T follicular helper cell (primary cell): ENCODE data around the gene CD163.
"Not testable (repeated sequence)": the region's sequence is repeated elsewhere in the genome, so short reads cannot be mapped to it uniquely, and the experiment has no call there.

Experiments
- DNase-seq: peaks from one replicate; pipeline ENCODE4 v3.0.0-alpha.2; 2020; ENCODE audit warnings: low read depth
- total RNA-seq, 2 experiments: gene quantifications; one replicate each; lab custom pipeline; 2026; lab: John Stamatoyannopoulos, UW

The CD163 gene
- 0 reads per million in 2 experiments for total RNA-seq

DNA sequence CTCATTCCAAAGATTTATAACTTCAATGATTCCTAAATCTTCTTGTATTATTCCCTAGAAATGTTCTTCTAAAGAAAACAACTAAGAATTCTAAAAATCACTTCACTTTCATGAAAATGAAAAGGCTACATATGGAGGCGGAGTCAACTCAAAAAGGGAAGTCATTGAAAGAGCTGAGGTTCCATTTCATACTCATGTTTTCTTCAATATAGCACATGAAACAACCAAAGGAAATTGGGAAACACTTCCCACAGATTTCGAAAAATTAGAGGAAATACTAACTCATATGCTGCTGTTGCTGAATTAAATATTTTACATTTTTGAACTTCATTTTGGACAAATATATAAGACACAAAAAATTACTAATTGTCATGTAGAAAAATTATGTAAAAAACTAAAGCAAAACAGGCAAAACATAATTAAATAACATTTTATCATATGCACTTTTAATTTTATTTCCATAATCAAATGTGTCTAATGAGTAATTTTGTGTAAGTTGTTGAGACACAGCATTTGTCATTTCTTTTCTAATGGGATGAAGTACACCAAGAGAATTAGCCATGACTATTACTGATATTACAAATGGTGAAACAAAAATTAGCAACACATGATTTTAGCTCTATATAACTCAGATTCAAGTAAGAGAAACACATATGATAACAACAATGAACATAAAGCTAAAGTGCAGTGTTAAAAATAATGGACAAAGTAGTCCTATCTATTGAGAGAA lies at the start of gene CD163:
Gene CD163, minus strand, starts transcription at position 92 of the 730 bp plus-strand sequence. Its CDS starts 87 bp downstream, at position 5.
- no peak for DNase-seq

DNA sequence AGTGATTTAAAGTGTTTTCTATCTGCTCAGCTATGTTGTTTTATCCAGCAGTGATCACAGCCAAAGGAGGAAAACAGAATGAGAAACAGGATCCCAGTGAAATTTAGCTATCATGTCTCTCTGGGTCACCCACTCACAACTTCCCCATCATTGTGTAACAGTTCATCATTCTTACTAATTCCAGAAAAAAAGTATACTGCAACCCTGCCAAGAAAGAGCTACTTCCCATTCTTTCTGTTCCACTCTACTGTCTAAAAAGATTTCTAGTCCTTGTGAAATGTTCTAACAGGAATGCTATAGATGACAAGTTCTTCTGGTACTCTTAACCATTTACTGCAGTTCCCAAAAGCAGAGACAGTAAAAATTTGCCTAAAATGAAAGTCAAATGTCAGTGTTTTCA lies 39.2 kb upstream of the CD163 start:
- no peak for DNase-seq

DNA sequence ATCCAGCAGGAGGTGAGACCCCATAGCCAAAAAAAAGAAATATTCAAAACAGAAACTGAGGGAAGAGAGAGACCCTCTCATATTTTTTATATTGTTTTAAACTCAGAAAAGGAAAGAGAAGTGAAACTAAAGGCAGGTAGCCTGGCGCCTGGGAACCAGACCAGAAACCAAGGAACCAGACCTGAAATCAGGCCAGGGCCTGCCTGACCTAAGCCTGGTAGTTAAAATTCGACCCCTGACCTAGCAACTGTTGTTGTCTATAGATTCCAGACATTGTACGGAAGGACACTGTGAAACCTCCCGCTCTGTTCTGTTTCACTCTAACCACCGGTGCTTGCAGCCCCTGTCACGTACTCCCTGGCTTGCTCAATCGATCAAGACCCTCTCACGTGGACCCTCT lies 38.5 kb upstream of the CD163 start:
- DNase-seq: no peak

DNA sequence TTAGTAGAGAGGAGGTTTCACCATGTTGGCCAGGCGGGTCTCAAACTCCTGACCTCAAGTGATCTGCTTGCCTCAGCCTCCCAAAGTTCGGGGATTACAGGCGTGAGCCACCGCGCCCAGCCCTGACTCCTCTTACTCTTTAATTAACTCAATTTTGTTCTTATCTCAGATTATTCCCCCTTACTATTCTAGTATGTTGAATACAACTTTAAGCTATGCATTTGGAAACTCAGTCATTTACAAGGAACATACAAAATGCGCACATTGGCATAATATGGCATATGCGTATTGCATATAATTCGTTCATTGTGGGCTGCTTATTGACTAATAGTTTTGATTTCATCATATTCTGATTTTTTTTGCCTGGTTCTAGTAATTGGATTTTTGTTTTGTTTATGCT lies 10.8 kb upstream of the CD163 start:
- DNase-seq: no peak

DNA sequence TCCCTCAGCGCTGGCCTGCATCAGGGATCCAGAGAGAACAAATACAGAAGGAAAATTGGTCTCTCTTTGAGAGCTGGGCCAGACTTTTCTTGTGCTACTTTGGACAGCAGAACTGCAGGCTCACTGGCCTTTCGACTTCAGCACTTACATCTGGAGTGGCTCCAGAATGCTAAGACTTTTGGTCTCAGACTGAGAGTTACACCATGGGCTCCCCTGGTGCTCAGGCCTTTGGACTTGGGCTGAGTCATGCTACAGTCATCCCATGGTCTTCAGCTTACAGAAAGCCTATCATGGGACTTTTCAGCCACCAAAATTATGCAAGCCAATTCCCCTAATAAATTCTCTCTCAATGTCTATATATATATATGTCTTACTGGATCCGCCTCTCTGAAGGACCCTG lies 9.0 kb upstream of the CD163 start:
- DNase-seq: no peak

DNA sequence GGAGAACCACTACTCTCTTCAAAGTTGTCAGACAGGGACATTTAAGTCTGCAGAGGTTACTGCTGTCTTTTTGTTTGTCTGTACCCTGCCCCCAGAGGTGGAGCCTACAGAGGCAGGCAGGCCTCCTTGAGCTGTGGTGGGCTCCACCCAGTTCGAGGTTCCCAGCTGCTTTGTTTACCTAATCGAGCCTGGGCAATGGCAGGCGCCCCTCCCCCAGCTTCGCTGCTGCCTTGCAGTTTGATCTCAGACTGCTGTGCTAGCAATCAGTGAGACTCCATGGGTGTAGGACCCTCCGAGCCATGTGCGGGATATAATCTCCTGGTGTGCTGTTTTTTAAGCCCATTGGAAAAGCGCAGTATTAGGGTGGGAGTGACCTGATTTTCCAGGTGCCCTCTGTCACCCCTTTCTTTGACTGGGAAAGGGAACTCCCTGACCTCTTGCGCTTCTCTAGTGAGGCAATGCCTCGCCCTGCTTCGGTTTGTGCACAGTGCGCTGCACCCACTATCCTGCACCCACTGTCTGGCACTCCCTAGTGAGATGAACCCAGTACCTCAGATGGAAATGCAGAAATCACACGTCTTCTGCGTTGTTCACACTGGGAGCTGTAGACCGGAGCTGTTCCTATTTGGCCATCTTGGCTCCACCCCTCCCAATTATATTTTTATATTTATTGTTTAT lies 6.4 kb upstream of the CD163 start:
- DNase-seq: not testable (repeated sequence)

DNA sequence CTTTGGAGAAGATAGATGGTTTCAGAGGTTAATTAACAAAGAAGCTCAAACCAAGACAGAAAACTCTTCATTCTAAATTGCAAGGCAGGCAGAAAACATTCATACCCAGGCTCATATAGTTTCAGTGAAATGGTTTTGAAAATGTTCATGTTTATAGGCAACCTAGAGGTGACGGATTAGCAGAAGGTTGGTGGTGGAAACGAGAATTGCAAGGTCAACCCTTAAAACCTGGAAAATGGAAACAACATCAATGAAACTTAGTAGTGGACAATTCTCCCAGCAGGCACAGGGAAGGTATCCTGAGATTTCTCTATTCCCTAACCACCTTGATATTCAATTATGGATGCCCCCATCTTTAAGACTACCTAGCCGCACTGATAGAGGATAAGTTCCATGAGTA lies 965 bp downstream of the CD163 start:
- no peak for DNase-seq

DNA sequence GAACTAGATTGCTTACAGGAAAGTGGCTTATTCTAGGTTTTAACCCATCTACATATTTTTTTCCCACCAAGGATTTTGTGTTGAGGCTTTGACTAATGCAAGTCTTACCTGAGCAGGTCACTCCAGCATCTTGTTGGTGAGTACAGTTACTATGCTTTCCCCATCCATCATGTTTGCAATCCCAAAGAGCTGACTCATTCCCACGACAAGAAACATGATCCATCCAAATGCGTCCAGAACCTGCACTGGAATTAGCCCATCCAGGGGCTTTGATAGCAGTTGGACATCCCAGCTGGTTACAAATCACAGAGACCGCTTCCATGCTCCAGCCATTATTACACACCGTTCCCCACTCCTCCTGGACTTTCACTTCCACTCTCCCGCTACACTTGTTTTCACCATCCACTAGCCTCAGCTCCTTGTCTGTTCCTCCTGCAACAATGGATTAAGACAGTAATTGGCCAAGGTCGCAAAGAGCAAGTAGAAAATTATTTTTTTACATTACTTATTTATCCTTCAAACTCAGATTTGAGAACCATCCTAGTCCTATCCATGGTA lies 2.5 kb downstream of the CD163 start:
- no peak for DNase-seq

DNA sequence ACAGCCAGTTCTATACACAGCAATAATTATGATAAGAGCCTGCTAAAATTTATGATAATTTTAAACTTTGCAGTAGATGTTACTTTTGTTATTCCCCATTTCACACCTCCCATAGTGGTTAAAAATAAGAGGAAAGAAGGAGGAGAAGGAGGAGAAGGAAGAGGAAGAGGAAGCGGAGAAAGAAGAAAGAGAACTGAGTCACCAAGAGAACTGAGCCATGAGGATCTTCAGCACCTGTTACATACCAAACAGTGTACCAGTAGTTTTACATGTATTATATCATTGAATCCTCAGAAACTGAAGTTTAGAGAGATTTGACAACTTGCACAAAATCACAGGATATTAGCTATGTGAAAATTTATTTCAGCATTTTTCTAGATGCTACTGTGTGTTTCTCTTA lies 3.9 kb downstream of the CD163 start:
- DNase-seq: no peak

DNA sequence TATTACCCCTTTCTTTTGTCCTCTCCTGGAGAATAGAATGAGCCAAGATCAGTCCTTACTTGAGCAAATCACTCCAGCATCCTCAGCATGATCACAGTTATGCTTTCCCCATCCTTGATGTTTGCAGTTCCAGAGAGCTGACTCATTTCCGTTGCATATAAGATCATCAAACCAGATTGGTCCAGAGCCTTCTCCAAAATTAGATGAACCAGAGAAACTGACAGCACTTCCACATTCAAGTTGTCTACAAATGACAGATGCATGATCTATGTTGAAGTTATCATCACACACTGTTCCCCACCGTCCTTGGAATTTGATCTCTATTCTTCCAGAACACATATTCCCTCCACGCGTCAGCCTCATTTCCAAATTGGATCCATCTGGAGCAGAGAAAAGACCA lies 4.8 kb downstream of the CD163 start:
- no peak for DNase-seq

DNA sequence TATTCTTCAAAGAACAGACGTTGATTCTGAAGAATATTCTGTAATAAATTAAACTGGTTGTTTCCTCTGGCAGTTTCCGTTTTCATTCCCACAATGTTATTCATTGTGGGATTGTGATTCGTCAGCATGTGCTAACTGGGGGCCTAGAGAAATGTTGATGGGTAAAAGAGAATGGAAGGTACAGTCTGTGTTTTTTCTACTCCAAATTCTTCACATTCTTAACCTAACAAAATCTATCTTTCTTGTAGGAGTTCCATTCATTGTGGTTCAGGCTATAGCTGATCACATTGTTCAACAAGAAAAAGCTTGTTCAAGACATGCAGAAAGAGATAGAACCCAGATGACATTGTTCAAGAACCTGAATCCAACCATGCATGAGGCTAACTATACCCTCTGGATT lies 5.9 kb downstream of the CD163 start:
- DNase-seq: no peak

DNA sequence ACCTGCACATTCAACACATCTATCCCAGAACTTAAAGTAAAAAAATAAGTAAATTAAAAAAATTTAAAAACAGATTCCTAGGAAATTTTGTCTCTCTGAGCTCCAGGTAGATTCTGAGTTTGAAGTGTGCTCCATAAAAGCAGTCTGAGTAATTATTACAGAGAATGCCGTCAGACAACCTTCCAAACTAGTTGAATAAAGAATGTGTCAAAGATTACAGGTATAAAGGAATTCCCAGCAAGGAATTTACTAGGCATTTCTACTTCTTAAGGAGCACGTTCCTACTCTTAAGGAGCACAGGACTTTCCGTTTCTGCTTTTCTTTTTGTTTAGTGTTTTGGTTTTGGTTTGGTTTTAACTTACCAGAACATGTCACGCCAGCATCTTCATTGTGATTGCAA lies 7.1 kb downstream of the CD163 start:
- no peak for DNase-seq

DNA sequence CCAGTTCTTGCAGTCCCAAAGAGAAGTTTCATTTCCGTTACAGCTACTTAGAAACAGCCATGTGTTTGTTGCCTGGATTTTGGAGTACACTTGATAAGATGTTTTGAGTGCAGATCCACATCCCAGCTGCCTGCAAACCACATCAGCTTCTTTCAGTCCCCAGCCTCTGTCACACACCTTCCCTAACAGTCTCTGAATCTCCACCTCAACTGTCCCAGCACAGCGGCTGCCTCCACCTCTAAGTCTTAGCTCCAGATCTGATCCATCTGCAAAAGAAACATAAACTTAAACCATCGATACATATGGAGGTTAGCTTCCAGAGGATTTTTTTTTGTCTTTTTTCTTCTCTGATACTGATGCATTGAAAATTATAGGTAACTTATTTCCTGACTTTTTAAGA lies 8.4 kb downstream of the CD163 start:
- no peak for DNase-seq

DNA sequence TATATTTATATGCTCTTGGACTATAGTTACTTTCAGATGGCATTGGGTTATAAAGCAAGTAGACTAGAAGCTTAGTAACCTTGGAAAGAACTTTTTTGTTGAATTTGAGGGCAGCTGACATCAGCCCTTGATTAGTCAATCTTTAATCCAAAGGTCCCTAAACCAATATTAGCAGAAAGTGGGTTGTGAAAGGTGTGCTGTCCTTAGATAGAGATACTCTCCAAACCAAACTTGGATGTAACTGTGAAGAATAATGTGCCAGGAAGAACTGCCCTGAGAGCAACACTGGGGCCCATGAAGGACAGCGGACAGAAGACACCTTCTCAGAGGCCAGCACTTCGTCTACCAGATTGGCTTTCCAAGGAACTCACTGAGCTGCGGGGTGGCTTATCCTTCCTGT lies 10.6 kb downstream of the CD163 start:
- DNase-seq: no peak

DNA sequence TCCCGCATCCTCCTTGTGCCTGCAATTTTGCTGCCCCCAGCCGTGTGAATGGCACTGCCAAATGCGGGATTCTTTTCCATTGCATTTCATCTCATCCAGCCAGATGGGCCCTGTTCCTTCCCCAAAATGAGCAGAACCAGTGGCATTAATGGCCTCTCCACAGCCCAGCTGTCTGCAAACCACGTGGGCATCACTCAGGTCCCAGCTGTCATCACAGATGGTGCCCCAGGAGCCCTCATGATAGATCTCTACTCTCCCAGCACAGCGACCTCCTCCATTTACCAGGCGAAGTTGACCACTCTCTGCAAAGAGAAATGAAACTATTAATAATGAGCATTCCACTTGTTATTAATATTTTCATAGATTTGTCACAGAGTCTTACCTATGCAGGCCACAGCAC lies 17.1 kb downstream of the CD163 start:
- DNase-seq: no peak

DNA sequence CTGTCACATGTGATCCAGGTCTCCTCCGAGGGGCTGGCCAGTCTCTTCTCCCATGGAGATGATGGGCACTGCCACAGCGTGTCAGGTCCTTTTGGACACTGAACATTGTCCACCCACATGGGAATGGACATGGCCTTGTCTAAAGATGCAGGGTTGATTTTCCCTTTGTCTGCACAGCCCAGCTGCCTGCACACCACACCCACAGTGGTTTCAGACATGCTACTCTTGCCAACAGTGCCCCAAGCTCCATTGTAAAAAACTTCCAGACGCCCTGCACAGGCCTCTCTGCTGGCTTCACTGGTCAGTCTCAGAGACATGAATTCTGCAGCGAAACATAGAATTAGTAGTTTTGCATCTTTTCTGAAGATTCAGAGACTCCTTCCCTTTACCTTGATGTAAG lies 18.5 kb downstream of the CD163 start:
- no peak for DNase-seq

DNA sequence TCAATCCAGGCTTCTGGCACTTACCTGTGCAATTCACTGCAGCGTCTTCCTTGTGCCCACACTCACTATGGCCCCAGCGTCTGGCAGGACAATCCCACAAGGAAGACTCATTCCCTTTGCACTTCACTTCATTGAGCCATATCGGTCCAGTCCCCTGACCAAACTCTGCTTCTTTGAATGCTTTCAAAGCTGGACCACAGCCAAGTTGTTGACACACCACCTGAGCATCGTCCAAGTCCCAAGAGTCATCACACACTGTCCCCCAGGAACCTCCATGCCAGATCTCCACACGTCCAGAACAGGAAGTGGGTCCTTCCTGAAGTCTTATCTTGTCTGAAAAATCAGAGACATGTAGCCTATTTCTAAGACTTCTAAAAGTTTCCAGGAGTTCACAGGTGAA lies 20.2 kb downstream of the CD163 start:
- DNase-seq: no peak

DNA sequence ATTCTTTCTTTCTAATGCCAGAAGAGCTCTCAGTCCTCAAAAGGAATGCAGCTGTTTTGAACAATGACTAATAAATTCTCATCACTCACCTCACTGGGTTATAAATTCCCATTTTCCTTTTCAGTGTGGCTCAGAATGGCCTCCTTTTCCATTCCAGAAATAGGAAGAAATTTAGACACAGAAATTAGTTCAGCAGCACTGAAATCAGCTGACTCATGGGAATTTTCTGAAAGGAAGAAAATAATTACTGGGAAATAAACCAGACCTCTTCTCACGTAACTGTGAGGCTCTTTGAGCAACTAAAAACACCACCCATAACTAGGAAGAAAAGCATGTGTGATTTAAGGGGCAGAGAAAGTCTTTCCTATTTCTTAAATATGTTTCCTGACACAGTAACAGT lies 23.8 kb downstream of the CD163 start:
- no peak for DNase-seq

DNA sequence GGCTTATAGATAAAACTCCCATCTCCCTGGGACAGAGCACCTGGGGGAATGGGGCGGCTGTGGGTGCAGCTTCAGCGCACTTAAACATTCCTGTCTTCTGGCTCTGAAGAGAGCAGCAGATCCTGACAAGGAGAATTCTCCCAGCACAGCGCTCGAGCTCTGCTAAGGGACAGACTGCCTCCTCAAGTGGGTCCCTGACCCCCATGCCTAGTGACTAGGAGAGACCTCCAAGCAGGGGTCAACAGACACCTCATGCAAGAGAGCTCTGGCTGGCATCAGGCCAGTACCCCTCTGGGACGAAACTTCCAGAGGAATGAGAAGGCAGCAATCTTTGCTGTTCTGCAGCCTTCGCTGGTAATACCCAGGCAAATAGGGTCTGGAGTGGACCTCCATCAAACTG lies 31.5 kb downstream of the CD163 start:
- no peak for DNase-seq

DNA sequence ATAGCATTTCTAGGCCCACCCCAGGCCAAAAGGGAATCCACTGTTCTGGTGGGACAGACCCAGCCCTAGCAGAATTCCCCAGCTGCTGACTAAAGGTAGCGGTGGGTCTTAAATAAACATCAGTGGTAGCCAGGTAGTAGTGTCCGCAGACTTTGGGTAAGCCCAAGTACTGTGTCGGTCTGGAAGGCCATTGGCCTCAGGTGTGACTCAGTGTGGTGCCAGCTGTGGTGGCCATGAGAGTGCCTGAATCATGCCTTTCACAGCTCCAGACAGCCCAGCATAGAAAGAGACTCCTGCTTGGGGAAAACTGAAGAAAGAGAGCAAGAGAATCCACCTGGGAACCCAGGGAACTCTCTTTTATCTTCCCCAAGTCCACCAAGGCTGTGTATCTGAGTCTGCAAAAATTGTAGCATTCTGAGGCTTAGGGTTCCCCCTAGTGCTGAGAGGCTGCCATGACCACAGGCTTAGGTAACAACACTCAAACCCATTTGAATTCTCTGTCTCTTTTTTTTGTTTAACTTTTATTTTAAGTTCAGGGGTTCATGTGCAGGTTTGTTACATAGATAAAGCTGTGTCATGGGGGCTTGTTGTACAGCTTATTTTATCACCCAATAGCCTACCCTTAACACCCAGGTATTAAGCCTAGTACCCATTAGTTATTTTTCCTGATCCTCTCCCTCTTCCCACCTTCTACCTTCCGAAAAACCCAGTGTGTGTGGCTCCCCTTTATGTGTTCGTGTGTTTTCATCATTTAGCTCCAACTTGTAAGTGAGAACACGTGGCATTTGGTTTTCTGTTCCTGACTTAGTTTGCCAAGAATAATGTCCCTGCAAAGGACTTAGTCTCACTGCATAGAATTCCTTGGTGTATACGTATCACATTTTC lies 43.0 kb downstream of the CD163 start:
- DNase-seq: peak; percentile 14

DNA sequence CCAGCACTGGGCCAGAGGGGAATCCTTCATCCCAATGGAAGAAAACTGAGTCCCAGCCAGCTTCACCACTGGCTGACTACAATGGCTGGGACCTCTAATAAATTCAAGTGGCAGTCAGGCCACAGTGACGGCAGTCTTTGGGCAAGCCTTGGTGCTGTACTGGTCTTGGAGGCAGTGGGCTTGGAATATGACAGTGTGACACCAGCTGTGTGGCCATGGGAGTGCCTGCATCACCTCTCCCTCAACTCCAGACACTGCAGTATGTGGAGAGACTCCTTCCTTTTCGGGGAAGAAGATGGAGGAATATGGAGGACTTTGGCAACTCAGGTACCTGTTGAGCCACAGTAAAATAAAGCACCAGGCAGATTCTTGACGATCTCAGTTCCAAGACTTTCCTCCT lies 43.6 kb downstream of the CD163 start:
- DNase-seq: no peak

DNA sequence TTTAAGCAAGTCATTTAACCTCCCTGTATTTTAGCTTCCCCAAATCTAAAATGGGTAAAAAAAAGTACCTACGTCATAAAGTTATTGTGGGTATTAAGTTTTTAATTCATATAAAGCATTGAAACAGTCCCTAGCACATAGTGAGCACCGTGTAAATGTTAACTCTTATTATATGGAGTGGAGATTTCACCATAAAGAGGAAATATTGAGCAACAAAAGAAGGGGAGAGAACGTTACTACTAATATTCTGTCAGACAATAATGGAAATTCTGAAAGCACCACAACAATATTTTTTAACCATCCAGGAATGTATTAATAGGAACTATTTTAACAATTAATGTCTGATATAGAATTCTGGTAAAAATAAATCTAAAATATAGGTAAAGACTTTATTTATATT lies 51.8 kb downstream of the CD163 start:
- no peak for DNase-seq
